WTC11 (cell line): ENCODE measurements around the gene TTL. TPM values are rescaled to one million over a fixed set of nuclear protein-coding genes. Genes with fewer than 3 reads are reported as not detected.

ENCODE experiments used
- ATAC-seq: fragments of 200-7000 bp; cut with Tn5 transposase; 2 replicates; pipeline ENCODE4 v1.10.0; 2021; ENCODE audit warnings: mild to moderate bottlenecking, moderate library complexity
- CTCF ChIA-PET: fragments of 300-600 bp; sonication (Branson Sonifier 250); formaldehyde crosslinking; loops from one replicate; lab custom pipeline; 2021; ENCODE audit warnings: antibody characterized with exemption; lab: Charles Lee
- POLR2A ChIA-PET: fragments of 350-600 bp; sonication (Branson Sonifier 250); formaldehyde crosslinking; loops from one replicate; lab custom pipeline; 2021; ENCODE audit warnings: antibody characterized with exemption; lab: Charles Lee
- DNase-seq: peaks from one replicate; pipeline ENCODE4 v3.0.0; 2021; ENCODE audit warnings: low spot score
- H3K27ac Mint-ChIP-seq: 2 replicates; pipeline ENCODE4 v1.8.0; 2021; ENCODE audit warnings: mixed read lengths
- H3K27me3 Mint-ChIP-seq: 2 replicates; pipeline ENCODE4 v1.8.0; 2021; ENCODE audit warnings: low read depth, mild to moderate bottlenecking, moderate library complexity, mixed read lengths
- H3K36me3 Mint-ChIP-seq: 2 replicates; pipeline ENCODE4 v1.8.0; 2021; ENCODE audit warnings: mixed read lengths
- H3K4me1 Mint-ChIP-seq: 2 replicates; pipeline ENCODE4 v1.8.0; 2022; ENCODE audit warnings: mixed read lengths
- H3K4me3 Mint-ChIP-seq: 2 replicates; pipeline ENCODE4 v1.8.0; 2021; ENCODE audit warnings: mild to moderate bottlenecking, moderate library complexity, mixed read lengths
- H3K9me3 Mint-ChIP-seq: 2 replicates; pipeline ENCODE4 v1.8.0; 2021; ENCODE audit warnings: mixed read lengths
- ELF4 ChIP-seq: sonication (generic); formaldehyde crosslinking; IDR thresholded peaks from 2 replicates; pipeline ENCODE4 v1.8.1; 2022; ENCODE audit warnings: low read depth, mild to moderate bottlenecking, moderate library complexity, missing genetic modification reagents
- JAZF1 ChIP-seq: fragments of 250-450 bp; sonication (Bioruptor Pico); IDR thresholded peaks from 2 replicates; pipeline ENCODE4 v1.9.0; 2021; ENCODE audit warnings: moderate library complexity, mild to moderate bottlenecking, inconsistent platforms
- NFATC4 ChIP-seq: fragments of 250-450 bp; sonication (Bioruptor Pico); IDR thresholded peaks from 2 replicates; pipeline ENCODE4 v1.9.0; 2021; ENCODE audit warnings: mild to moderate bottlenecking
- NR2C2 ChIP-seq: sonication (generic); formaldehyde crosslinking; IDR thresholded peaks from 2 replicates; pipeline ENCODE4 v1.8.0; 2022; ENCODE audit warnings: mild to moderate bottlenecking, missing genetic modification reagents
- NR3C1 ChIP-seq: sonication (generic); formaldehyde crosslinking; conservative IDR thresholded peaks from 2 replicates; pipeline ENCODE4 v1.8.1; 2023; ENCODE audit warnings: low read depth, mild to moderate bottlenecking, missing genetic modification reagents
- RORB ChIP-seq: fragments of 250-450 bp; sonication (Bioruptor Pico); IDR thresholded peaks from 2 replicates; pipeline ENCODE4 v1.9.0; 2021; ENCODE audit warnings: mild to moderate bottlenecking
- SMAD4 ChIP-seq: sonication (generic); formaldehyde crosslinking; IDR thresholded peaks from 2 replicates; pipeline ENCODE4 v1.8.0; 2022; ENCODE audit warnings: mild to moderate bottlenecking, missing genetic modification reagents
- SP1 ChIP-seq: sonication (generic); formaldehyde crosslinking; conservative IDR thresholded peaks from 2 replicates; pipeline ENCODE4 v1.8.1; 2022; ENCODE audit warnings: missing genetic modification reagents
- ZNF219 ChIP-seq: sonication (generic); formaldehyde crosslinking; IDR thresholded peaks from 2 replicates; pipeline ENCODE4 v1.8.0; 2023; ENCODE audit warnings: missing genetic modification reagents, mild to moderate bottlenecking, borderline replicate concordance
- ZNF232 ChIP-seq: sonication (generic); formaldehyde crosslinking; IDR thresholded peaks from 2 replicates; pipeline ENCODE4 v1.8.0; 2022; ENCODE audit warnings: mild to moderate bottlenecking, missing genetic modification reagents
- ZNF263 ChIP-seq: sonication (generic); formaldehyde crosslinking; IDR thresholded peaks from 2 replicates; pipeline ENCODE4 v1.8.1; 2022; ENCODE audit warnings: low read depth, mild to moderate bottlenecking, moderate library complexity, missing genetic modification reagents
- ZNF416 ChIP-seq: fragments of 250-450 bp; sonication (Bioruptor Pico); IDR thresholded peaks from 2 replicates; pipeline ENCODE4 v1.9.0; 2021; ENCODE audit warnings: mild to moderate bottlenecking, inconsistent platforms
- ZNF423 ChIP-seq: fragments of 250-450 bp; sonication (Bioruptor Pico); IDR thresholded peaks from 2 replicates; pipeline ENCODE4 v2.1.2; 2022; ENCODE audit warnings: mild to moderate bottlenecking, moderate library complexity
- total RNA-seq: library from RNA; stranded (reverse); gene quantifications from 3 replicates; pipeline ENCODE4 v1.2.3, GENCODE V29; 2021
- TF ChIP-seq, protein P1 (sequence below): fragments of 200-600 bp; IDR thresholded peaks from 2 replicates; pipeline ENCODE4 v1.8.0; 2022; ENCODE audit warnings: antibody characterized with exemption
- TF ChIP-seq, protein P2 (sequence below): sonication (generic); formaldehyde crosslinking; IDR thresholded peaks from 2 replicates; pipeline ENCODE4 v1.8.0; 2022; ENCODE audit warnings: mild to moderate bottlenecking, missing genetic modification reagents
- TF ChIP-seq, protein P3 (sequence below): fragments of 250-450 bp; sonication (Bioruptor Pico); IDR thresholded peaks from 2 replicates; pipeline ENCODE4 v2.1.2; 2022; ENCODE audit warnings: mild to moderate bottlenecking, moderate library complexity
- TF ChIP-seq, protein P4 (sequence below): sonication (generic); formaldehyde crosslinking; IDR thresholded peaks from 2 replicates; pipeline ENCODE4 v1.8.0; 2022; ENCODE audit warnings: missing genetic modification reagents
- TF ChIP-seq, protein P5 (sequence below): fragments of 250-450 bp; sonication (Bioruptor Pico); IDR thresholded peaks from 2 replicates; pipeline ENCODE4 v1.8.0; 2021; ENCODE audit warnings: mild to moderate bottlenecking

The TTL gene
- total RNA-seq, 1 experiment from 2014 or later: 44.2 TPM

DNA sequence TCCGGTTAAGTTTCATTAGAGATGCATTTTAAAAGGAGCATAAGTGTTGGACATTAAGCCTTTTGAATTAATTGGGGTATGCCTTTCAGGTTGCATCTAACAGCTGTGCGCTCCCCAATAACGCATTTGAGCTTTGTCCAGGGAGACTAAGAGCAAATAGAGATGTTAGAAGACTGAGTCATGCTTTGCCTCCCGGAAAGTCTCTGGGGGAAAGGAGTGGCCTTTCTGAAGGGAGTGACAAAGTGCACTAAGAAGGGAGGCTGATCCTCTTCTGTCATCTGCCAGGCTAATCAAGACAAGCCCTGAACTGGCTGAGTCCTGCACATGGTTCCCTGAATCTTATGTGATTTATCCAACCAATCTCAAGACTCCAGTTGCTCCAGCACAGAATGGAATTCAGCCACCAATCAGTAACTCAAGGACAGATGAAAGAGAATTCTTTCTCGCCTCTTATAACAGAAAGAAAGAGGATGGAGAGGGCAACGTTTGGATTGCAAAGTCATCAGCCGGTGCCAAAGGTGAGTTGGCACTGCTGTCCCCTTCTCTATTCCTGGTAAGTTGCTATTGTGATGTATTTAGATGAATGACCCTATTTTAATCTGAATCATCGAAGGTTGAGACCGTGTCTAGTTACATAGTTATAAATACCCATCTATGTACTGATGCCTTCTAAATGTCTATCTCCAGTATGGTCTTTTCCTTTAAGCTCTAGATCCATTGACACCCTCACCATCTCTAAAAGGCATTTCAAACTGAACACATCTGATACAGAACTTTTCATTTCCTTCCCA lies 12.1 kb downstream of the TTL start:
- Mint-ChIP-seq H3K36me3 (peaks cover 8% of the 10 kb centered on the region), H3K27me3 (no peaks in the 10 kb centered on the region), H3K27ac (no peak overlapping the region), H3K4me1 (peaks cover 5% of the 10 kb centered on the region; the same call in 1 of the 2 replicates), H3K9me3 (no peaks in the 10 kb centered on the region), H3K4me3 (no peak overlapping the region)
- DNase-seq (no peak), ATAC-seq (no peak)
- TF ChIP-seq ZNF416 (CRISPR knock-in tag): no peak
- TF ChIP-seq SP1: no peak
- no peak for TF ChIP-seq SMAD4 (CRISPR knock-in tag)
- TF ChIP-seq ZNF263 (CRISPR knock-in tag): no peak
- TF ChIP-seq ZNF423 (CRISPR knock-in tag): no peak
- no peak for TF ChIP-seq NR2C2 (CRISPR knock-in tag)
- TF ChIP-seq, protein P1, sequence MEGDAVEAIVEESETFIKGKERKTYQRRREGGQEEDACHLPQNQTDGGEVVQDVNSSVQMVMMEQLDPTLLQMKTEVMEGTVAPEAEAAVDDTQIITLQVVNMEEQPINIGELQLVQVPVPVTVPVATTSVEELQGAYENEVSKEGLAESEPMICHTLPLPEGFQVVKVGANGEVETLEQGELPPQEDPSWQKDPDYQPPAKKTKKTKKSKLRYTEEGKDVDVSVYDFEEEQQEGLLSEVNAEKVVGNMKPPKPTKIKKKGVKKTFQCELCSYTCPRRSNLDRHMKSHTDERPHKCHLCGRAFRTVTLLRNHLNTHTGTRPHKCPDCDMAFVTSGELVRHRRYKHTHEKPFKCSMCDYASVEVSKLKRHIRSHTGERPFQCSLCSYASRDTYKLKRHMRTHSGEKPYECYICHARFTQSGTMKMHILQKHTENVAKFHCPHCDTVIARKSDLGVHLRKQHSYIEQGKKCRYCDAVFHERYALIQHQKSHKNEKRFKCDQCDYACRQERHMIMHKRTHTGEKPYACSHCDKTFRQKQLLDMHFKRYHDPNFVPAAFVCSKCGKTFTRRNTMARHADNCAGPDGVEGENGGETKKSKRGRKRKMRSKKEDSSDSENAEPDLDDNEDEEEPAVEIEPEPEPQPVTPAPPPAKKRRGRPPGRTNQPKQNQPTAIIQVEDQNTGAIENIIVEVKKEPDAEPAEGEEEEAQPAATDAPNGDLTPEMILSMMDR: no peak
- TF ChIP-seq, protein P2, sequence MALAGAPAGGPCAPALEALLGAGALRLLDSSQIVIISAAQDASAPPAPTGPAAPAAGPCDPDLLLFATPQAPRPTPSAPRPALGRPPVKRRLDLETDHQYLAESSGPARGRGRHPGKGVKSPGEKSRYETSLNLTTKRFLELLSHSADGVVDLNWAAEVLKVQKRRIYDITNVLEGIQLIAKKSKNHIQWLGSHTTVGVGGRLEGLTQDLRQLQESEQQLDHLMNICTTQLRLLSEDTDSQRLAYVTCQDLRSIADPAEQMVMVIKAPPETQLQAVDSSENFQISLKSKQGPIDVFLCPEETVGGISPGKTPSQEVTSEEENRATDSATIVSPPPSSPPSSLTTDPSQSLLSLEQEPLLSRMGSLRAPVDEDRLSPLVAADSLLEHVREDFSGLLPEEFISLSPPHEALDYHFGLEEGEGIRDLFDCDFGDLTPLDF (CRISPR knock-in tag): no peak
- TF ChIP-seq NFATC4: no peak
- TF ChIP-seq, protein P3, sequence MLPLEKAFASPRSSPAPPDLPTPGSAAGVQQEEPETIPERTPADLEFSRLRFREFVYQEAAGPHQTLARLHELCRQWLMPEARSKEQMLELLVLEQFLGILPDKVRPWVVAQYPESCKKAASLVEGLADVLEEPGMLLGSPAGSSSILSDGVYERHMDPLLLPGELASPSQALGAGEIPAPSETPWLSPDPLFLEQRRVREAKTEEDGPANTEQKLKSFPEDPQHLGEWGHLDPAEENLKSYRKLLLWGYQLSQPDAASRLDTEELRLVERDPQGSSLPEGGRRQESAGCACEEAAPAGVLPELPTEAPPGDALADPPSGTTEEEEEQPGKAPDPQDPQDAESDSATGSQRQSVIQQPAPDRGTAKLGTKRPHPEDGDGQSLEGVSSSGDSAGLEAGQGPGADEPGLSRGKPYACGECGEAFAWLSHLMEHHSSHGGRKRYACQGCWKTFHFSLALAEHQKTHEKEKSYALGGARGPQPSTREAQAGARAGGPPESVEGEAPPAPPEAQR: no peak
- TF ChIP-seq ZNF232 (CRISPR knock-in tag): no peak
- TF ChIP-seq ZNF219 (CRISPR knock-in tag): no peak
- no peak for TF ChIP-seq JAZF1 (CRISPR knock-in tag)
- no peak for TF ChIP-seq RORB (CRISPR knock-in tag)
- TF ChIP-seq NR3C1: no peak
- TF ChIP-seq, protein P4, sequence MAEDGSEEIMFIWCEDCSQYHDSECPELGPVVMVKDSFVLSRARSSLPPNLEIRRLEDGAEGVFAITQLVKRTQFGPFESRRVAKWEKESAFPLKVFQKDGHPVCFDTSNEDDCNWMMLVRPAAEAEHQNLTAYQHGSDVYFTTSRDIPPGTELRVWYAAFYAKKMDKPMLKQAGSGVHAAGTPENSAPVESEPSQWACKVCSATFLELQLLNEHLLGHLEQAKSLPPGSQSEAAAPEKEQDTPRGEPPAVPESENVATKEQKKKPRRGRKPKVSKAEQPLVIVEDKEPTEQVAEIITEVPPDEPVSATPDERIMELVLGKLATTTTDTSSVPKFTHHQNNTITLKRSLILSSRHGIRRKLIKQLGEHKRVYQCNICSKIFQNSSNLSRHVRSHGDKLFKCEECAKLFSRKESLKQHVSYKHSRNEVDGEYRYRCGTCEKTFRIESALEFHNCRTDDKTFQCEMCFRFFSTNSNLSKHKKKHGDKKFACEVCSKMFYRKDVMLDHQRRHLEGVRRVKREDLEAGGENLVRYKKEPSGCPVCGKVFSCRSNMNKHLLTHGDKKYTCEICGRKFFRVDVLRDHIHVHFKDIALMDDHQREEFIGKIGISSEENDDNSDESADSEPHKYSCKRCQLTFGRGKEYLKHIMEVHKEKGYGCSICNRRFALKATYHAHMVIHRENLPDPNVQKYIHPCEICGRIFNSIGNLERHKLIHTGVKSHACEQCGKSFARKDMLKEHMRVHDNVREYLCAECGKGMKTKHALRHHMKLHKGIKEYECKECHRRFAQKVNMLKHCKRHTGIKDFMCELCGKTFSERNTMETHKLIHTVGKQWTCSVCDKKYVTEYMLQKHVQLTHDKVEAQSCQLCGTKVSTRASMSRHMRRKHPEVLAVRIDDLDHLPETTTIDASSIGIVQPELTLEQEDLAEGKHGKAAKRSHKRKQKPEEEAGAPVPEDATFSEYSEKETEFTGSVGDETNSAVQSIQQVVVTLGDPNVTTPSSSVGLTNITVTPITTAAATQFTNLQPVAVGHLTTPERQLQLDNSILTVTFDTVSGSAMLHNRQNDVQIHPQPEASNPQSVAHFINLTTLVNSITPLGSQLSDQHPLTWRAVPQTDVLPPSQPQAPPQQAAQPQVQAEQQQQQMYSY (CRISPR knock-in tag): no peak
- TF ChIP-seq ELF4 (CRISPR knock-in tag): no peak
- TF ChIP-seq, protein P5, sequence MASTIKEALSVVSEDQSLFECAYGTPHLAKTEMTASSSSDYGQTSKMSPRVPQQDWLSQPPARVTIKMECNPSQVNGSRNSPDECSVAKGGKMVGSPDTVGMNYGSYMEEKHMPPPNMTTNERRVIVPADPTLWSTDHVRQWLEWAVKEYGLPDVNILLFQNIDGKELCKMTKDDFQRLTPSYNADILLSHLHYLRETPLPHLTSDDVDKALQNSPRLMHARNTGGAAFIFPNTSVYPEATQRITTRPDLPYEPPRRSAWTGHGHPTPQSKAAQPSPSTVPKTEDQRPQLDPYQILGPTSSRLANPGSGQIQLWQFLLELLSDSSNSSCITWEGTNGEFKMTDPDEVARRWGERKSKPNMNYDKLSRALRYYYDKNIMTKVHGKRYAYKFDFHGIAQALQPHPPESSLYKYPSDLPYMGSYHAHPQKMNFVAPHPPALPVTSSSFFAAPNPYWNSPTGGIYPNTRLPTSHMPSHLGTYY (CRISPR knock-in tag): no peak
- POLR2A ChIA-PET: no interaction called here
- CTCF ChIA-PET: interaction anchor here (0.7 kb wide), 1 partner anchor 132 kb away, joined by 3 read pairs; no protein-coding TSS in a partner anchor
